NCI-H345 treated with DMSO at 0.1 percent for 48 hours (cell line): ENCODE measurements around the gene ZNF592.
"Not testable (repeated sequence)": the region's sequence is repeated elsewhere in the genome, so short reads cannot be mapped to it uniquely, and the experiment has no call there.

Experiments used
- DNase-seq: peaks from one replicate; lab custom pipeline; 2025; ENCODE audit not compliant: unreplicated experiment; lab: John Stamatoyannopoulos, UW

ZNF592 gene, protein sequence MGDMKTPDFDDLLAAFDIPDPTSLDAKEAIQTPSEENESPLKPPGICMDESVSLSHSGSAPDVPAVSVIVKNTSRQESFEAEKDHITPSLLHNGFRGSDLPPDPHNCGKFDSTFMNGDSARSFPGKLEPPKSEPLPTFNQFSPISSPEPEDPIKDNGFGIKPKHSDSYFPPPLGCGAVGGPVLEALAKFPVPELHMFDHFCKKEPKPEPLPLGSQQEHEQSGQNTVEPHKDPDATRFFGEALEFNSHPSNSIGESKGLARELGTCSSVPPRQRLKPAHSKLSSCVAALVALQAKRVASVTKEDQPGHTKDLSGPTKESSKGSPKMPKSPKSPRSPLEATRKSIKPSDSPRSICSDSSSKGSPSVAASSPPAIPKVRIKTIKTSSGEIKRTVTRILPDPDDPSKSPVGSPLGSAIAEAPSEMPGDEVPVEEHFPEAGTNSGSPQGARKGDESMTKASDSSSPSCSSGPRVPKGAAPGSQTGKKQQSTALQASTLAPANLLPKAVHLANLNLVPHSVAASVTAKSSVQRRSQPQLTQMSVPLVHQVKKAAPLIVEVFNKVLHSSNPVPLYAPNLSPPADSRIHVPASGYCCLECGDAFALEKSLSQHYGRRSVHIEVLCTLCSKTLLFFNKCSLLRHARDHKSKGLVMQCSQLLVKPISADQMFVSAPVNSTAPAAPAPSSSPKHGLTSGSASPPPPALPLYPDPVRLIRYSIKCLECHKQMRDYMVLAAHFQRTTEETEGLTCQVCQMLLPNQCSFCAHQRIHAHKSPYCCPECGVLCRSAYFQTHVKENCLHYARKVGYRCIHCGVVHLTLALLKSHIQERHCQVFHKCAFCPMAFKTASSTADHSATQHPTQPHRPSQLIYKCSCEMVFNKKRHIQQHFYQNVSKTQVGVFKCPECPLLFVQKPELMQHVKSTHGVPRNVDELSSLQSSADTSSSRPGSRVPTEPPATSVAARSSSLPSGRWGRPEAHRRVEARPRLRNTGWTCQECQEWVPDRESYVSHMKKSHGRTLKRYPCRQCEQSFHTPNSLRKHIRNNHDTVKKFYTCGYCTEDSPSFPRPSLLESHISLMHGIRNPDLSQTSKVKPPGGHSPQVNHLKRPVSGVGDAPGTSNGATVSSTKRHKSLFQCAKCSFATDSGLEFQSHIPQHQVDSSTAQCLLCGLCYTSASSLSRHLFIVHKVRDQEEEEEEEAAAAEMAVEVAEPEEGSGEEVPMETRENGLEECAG (N-terminal part only)

DNA sequence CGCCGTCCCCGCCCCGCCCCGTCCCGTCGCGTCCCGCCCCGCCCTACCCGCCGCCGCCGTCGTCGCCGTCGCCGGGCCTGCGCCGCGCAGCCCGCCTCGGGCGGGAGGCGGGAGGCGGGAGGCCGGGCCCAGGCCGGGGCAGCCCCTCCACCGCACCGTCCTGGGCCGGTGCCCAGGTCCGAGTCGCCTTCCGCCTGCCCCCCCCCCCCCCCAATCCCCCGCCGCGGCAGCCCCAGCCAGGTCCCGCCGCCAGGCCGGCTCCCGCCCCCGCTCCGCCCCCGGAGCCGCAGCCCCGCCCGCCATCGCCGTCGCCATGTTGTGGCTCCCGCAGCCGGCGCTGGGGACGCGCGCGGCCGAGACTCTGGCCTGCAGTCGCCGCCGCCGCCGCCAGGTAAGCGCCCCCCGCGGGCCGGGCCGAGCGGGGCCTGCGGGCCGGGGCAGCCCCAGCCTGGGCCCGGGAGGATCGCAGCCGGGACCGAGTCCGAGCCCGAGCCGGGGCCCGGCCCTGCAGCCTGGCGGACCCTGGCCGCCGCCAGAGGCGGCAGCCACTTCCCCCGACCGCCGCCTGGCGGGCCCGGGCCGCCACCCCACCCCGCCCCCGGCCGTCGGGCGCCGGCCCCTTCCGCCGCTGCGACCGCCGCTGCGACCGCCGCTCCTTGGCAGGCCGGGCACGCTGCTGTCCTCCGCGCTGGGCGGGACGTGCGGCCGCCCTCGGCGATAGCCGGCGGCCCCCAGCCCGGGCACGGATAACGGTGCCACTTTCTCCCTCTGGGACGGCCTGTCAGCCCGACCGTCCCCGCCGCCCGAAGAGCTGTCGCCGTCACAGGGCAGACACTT is at the start of gene ZNF592:
TSS of gene ZNF592 (plus strand) at position 319 of the 837 bp plus-strand sequence. CDS start 34,084 bp downstream, outside the sequence.
- peak; percentile 9 for DNase-seq

DNA sequence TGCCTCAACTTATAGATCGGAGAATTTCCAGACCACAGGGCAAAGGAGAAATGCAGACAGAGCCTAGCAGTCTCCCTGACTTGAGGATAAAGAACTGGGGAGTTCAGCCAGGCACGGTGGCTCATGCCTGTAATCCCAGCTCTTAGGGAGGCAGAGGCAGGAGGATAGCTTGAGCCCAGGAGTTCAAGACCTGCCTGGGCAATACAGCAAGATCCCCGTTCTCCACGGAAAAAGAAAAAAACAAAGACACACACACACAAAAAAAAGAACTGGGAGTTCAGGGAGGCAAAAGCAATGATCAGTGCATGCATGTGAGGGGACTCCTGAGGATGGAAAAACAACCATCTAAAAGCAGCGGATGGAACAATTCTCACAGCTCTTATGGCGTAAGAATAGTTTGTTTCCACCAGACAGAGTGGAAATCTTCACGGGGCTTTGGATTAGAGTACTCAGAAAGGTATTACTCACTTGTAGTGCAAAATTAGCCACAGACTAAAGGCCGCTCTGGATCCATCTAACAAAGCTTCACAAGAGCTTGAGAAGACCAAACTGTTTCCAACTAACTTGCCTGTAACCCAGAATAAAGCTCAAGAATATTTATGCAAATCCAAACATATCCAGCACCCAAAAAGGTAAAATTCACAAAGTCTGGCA is 48.7 kb upstream of the ZNF592 start:
- DNase-seq = no peak

DNA sequence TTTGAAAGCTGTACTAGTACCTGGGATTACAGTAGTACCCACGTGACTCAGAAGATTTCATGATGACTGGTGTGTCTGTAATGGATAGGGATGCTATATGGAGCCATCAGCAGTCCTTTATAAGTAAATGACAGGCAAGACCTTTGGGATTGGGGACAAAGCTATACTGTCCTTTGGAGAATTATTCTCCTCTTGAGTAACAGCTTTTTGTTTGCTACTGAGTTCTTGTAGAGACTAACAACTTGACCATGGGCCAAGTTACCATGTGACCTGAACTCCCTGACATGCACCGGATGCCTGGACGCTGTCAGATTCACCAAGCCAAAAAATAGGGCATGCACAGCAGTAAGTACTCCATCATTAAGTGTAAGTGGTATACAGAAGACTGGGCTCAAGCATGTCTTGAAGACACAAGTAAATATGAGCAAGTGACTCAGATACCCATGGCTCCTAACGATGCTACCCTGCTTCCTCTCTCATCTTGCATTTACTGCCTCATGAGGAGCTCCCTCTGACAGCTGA is 45.4 kb upstream of the ZNF592 start:
- no peak for DNase-seq

DNA sequence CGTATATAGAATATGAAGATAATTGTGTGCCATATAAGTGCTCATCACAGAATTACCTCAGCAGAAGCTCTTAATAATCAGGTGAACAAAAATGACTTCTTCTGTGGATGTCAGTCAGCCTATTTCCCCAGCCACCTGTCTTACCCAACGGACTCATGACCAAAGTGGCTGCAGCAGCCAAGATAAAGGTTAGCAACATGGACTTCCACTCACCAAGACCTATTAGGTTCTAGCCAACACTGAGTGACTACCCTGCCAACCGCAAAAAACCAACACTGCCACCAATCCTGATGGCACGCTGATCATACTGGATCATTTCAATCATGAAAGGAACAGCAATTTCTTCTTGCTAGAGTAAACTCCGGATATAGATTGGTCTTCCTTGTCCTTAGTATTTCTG is 44.6 kb upstream of the ZNF592 start:
- DNase-seq = no peak

DNA sequence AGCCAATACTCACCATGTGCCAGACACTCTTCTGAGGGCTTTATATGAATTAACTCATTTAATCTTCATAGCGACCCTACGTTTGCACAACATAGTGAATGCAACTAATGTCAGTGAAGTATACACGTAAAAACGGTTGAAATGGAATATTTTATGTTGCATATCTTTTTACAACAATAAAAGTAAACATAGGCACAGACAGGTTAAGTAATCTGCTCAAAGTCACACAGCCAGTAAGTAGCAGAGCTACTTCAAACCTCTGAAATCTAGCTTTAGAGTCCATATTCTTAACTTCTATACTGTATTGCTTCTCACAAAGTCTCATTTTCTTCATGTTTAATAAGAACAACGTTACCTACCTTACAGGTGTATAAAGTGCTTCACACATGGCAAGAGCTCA is 34.0 kb upstream of the ZNF592 start:
- DNase-seq = no peak

DNA sequence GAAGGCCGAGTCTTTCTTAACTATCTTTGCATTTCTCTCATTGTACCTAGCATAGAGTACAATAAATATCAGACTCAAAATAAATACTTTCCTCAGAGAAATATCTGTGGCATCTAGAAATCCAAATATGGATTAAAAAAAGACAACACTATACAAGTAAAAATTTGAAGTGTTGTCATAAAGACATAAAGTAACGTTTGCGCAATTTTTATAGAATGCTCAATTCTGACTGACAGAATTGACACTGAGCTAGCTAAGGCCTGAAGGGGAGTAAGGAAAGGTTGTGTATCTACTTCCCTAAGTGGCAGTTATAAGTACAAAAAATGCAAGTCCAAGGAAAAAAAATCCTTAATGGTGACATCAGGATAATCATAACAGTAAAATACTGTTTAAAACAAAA is 33.6 kb upstream of the ZNF592 start:
- DNase-seq = no peak

DNA sequence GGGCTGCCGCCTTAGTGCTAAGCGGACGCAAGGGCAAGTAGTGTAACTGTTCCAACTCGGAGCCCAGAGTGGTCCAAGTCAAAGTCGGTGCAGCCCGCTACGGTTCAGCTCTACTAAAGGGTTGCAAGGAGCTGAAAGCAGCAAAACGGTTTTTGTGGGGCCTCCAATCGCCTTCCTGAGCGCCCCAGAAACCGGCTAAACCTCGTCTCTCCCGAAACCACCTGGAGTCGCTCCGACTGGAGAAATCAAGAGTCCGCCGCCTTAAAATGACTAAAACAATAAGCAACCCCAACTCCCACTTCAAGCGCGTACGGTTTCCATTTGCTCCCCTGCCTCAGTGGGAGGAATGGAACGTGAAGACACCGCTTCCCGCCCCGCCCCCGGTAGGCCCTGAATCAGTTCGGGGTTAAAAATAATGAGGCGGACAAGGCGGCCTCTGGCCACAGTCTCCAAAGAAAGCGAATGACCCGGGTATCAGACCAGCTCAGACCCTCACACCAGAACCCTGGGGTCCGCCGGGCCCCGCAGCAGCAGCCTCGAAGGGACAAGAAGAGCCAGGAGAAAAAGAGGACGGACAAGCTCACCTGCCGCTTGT is 32.9 kb upstream of the ZNF592 start:
- DNase-seq = no peak

DNA sequence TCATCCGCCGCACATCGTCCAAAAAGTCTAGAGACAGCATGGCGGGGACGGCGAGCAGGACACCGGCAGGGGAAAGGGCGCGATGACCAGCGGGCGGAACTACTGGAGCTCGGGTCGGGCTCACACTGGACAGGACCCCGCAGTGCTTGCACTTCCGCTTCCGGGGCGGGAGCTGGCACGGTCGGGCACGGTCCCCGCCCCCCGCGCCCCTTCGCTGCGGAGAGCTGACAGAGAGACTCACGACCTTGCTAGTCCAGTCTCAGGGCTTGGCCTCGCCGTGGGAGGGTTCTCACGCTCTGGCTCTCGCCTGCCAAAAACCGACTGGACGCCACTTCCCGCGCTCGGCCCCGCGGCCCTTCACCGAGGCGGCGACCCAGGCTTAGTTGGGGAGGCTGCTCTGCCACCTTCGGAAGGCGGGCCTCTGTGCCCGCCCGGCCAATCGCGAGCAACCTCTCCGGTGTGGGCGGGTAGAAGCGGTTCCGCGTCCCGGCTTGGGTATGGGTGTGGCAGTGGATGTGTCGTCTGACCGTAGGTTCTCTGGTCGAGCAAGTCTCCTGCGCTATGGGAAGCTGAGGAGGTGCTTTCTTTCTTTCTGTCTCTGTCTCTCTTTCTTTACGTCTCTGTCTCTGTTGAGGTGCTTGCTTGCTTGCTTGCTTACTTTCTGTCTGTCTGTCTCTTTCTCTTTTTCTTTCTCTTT is 32.2 kb upstream of the ZNF592 start, which contains the start of gene SEC11A:
TSS of gene SEC11A (minus strand) at position 104 of the 697 bp plus-strand sequence. CDS start at position 40, 64 bp downstream.
- peak; percentile 64 for DNase-seq

DNA sequence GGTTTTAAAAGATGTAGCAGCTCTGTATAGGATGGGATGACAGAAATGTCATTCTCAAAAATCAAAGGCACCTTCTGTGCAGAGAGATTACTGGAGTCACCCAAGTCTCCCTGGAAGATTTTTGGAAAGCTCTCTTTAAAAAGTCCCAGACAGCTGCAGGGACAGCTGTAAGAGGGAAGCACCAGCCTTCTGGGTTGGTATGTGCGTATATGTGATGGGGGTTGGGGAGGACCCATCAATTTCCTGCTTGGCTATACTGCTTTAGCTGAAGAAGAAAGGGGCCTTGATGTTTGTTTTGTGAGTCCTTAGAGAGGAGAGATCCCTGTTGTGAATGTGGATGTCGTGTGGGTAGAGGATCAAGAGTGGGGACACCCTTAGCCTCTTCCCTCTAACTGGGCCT is 27.0 kb upstream of the ZNF592 start:
- no peak for DNase-seq

DNA sequence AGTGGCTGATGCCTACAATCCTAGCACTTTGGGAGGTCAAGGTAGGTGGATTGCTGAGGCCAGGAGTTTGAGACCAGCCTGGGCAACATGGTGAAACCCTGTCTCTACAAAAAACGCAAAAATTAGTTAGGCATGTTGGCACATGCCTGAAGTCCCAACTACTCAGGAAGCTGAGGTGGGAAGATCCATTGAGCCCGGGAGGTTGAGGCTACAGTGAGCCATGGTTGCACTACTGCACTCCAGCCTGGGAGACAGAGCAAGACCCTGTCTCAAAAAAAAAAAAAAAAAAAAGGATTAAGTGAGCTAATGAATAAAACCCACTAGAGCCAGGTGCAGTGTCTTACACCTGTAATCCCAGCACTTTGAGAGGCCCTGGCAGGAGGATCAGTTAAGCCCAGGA is 25.8 kb upstream of the ZNF592 start:
- no peak for DNase-seq

DNA sequence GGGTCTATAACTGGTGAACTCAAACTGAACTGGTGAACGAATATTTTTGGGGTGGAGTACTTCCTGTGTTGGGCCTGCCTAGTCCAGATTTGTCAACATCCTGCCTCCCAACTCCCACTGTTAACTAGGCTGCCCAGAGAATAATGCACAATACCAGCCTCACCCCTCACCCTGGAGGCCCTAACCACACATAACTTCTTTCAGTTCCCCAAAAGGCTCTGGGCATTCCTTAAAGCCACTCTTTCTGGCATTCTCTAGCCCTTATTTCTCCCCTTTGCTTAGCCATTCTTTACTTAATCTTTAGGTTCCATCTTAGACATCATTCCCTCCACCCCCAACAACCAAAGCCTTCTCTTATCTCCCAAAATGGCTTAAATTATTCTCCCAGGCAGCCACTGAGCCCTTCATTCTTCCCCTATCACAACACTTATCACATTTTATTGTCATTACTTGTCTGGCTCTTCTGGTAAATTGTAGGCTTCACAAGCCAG is 23.3 kb upstream of the ZNF592 start:
- DNase-seq = no peak

DNA sequence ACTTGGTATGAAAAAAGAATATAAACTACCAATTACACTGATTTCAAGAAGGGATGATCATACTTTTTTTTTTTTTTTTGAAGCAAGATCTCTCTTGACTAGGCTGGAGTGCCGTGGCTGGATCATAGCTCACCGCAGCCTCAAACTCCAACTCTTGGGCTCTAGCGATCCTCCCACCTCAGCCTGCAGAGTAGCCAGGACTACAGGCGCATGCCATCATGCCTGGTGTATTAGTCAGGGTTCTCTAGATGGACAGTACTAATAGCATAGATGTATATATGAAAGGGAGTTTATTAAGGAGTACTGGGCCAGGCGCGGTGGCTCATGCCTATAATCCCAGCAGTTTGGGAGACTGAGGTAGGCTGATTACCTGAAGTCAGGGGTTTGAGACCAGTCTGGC is 21.0 kb upstream of the ZNF592 start:
- DNase-seq = no peak

DNA sequence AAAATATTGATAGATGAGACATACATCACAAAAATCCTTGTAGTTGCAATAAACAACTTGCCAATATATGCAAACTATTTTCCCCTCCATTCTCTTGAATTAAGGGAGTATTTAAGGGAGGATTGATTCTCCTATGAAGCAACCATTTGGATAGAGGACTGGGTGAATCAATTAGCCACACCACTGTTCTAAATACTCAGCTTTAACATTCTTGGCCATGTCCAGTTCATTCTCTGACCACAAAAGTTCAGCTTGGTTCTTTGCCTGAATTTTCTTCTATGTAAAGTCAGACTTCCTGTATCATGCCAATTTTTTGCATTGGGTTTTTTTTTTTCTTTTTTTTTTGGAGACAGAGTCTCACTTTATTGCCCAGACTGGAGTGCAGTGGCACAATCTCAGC is 16.6 kb upstream of the ZNF592 start:
- DNase-seq = no peak

DNA sequence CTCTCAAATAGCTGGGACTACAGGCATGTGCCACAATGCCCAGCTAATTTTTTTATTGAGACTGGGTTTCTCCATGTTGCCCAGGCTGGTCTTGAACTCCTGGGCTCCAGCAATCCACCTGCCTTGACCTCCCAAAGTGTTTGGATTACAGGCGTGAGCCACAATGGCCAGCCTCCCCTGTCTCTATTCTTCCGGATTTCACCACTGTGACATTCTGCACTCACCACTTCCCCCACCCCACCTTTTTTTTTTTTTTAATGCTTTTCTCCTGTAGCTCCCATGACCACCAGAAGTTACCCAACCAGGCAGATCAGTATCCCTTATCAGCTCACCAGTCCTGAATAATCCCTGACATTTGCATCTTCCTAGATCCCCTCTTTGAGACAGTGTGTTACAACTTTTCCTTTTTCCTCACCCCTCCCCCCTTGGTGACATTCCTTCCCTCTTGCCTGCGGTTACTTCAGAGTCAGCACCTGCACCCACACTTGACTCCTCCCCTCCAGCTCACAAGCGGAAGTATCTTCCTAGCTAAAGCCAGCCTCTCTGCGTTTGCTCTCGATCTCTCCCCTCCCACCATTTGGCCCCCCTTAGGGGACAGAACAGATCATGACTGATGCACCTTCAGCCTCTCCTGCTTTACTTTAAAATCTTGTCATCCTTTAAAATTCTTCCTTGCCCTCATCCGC is 13.5 kb upstream of the ZNF592 start:
- DNase-seq = no peak

DNA sequence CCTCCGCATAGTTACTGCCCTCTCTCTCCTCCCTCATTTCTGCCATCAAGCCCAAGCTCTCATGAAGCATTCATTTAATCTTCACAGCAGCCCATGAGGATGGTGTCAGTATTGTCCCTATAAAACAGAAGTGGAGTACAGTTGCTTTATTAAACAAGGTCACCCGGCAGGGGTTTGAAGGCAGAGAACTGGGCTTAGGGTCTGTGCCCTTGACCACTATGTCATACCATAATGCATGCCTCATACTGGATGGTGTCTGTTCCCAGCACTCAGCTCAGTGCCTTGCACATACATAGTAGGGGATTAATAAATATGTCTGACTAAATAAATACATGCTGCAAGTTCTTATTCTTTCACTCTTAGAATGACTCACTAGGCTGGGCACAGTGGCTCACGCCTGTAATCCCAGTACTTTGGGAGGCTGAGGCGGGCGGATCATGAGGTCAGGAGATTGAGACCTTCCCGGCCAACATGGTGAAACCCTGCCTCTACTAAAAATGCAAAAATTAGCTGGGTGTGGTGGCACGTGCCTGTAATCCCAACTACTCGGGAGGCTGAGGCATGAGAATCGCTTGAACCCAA is 12.8 kb upstream of the ZNF592 start:
- DNase-seq = not testable (repeated sequence)

DNA sequence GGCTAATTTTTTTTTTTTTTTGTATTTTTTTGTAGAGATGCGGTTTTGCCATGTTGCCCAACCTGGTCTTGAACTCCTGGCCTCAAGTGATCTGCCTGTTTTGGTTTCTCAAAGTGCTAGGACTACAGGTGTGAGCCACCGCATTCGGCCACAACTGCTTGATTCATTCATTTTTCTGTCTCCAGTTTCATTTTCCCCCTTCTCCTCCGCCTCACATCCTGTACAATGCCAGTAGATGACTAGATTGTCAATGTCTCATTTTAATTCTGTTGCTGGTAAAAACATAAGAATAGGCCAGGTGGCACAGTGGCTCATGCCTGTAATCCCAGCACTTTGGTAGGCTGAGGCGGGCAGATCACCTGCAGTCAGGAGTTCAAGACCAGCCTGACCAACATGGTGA is 12.0 kb upstream of the ZNF592 start:
- no peak for DNase-seq

DNA sequence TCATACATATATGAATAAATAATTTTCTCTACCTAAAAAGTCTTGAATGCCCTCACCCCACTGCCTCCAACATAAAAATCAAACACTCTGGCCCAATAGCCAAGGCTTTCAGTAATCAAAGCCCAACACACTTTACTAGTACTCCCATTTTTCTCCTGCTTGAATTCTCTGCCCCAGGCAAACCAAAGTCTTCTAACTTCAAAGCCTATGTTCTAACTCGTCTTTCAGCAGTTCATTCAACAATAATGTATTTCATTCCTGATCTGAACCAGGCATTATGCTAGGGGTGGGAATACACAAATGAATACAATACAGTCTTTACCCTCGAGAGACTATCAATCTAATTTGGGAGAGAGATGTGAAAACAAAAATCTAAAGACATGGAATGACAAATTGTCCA is 11.4 kb upstream of the ZNF592 start:
- DNase-seq = no peak

DNA sequence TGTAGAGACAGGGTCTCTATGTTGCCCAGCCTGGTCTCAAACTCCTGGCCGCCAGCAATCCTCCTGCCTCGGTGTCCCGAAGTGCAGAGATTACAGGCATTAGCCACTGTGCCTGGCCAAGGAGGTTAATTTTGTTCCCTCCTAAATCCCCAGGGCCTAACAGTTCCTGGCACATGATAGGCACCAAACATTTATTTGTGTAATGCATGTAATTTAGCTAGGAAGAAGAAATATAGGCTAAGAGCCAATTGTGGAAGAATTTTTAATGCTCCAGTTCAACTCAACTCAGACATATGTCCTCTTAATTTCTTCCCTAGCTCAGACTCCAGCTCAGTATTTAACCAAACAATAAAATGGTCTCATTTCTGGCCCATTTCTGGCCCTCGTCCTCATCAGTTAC is 7.7 kb upstream of the ZNF592 start:
- DNase-seq = no peak
